ENCODE measurements around the gene STK32A. TPM values are rescaled to one million over a fixed set of nuclear protein-coding genes. Genes with fewer than 3 reads are reported as not detected.

Gene STK32A
- total RNA-seq, 2 donors from 2014 or later: 0.64 to 12.9 TPM

DNA sequence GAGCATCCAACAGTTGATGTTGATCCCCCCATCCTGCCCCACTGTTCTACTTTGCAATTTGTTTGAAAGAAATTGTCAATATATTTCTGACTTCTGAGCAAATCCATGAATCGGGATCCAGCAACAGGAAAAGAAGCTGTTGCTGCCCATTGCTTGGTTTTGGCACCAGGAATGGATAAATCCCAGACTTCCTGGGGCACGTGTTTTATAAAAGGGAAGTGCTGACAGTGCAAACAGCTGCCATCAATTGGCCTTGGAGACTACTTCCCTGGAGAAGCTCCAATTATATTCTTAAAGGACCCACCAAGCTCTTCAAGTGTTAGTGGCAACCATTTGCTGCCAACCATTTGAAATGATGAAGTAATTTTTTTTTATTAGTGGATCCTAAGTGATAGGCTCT, 13.7 kb downstream of the STK32A start:
- Histone ChIP-seq H3K4me3 (no peak overlapping the region), H3K9me3 (no peaks in the 10 kb centered on the region), H3K36me3 (no peaks in the 10 kb centered on the region), H3K27ac (no peak overlapping the region), H3K4me1 (replicated peaks) (no peaks in the 10 kb centered on the region), H3K27me3 (replicated peaks; ENCODE audit: insufficient read depth) (no peaks in the 10 kb centered on the region)
- DNase-seq (ENCODE audit: low spot score): no peak
- intact Hi-C loops (cut with DNase I): no loop called here
- TF ChIP-seq POLR2A (IDR thresholded peaks at IDR 0.05) (no peak), POLR2AphosphoS5 (IDR thresholded peaks at IDR 0.05) (no peak)
- TF ChIP-seq, protein P1, sequence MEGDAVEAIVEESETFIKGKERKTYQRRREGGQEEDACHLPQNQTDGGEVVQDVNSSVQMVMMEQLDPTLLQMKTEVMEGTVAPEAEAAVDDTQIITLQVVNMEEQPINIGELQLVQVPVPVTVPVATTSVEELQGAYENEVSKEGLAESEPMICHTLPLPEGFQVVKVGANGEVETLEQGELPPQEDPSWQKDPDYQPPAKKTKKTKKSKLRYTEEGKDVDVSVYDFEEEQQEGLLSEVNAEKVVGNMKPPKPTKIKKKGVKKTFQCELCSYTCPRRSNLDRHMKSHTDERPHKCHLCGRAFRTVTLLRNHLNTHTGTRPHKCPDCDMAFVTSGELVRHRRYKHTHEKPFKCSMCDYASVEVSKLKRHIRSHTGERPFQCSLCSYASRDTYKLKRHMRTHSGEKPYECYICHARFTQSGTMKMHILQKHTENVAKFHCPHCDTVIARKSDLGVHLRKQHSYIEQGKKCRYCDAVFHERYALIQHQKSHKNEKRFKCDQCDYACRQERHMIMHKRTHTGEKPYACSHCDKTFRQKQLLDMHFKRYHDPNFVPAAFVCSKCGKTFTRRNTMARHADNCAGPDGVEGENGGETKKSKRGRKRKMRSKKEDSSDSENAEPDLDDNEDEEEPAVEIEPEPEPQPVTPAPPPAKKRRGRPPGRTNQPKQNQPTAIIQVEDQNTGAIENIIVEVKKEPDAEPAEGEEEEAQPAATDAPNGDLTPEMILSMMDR (IDR thresholded peaks at IDR 0.05): no peak
- 50% methylated on average over 2 of the region's 2 CpGs for whole genome bisulfite sequencing

DNA sequence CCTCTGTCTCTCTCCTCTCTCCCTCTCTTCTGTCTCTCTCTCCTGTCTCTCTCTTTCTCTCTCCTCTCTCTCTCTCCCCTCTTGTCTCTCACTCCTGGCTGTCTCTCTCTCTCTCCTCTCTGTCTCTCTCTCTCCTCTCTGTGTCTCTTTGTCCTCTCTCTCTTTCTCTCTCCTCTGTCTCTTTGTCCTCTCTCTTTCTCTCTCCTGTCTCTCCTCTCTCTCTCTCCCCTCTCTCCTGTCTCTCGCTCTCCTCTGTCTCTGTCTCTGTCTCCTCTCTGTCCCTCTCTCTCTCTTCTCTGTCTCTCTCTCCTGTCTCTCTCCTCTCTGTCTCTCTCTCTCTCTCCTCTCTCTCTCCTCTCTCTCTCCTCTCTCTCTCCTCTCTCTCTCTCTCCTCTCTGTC, 25.0 kb downstream of the STK32A start:
- DNase-seq (ENCODE audit: low spot score): no peak
- no peak overlapping the region for H3K4me3 ChIP-seq
- no peak overlapping the region for H3K27ac ChIP-seq
- intact Hi-C loops (cut with DNase I): no loop called here
- no peaks in the 10 kb centered on the region for H3K27me3 ChIP-seq (replicated peaks; ENCODE audit: insufficient read depth)
- TF ChIP-seq POLR2A (IDR thresholded peaks at IDR 0.05) (no peak), POLR2AphosphoS5 (IDR thresholded peaks at IDR 0.05) (no peak)
- TF ChIP-seq, protein P1 (IDR thresholded peaks at IDR 0.05): no peak
- H3K9me3 ChIP-seq: no peaks in the 10 kb centered on the region
- H3K36me3 ChIP-seq: no peaks in the 10 kb centered on the region
- 100% methylated on average over 1 of the region's 1 CpG for WGBS
- H3K4me1 ChIP-seq (replicated peaks): no peaks in the 10 kb centered on the region

DNA sequence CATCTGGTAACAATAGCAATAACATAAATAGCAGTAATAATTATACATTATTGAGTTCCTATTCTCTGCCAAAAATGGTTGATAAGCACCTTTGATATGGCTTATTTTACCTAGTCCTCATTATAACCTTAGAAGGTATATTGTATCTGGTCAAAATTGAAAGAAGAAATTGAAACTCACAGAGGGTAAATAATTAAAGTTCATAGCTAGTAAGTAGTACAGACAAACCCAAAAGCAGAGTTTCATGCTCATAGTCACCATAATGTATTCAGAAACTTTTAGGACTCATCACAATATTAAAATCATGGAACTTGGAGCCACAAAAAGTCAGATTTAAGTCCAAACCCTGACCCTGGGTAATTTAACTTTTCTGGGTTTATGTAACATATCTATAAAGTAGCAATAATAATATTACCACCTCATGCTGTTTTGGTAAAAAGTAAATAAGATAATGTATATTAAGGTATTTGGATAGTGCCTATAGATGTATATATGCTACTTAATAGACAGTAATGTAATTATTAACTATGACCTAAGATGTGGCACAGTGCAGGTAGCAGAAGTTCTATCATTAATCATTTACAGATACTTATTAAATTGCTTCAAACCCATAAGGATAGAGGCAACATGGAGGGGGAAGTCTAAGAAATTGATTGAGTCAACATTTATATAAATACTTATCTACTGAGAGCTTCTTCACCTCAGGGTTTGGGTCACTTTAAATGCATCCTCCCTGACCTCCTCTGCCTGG, 32.4 kb downstream of the STK32A start:
- H3K27ac ChIP-seq: no peak overlapping the region
- no peaks in the 10 kb centered on the region for H3K4me1 ChIP-seq (replicated peaks)
- H3K27me3 ChIP-seq (replicated peaks; ENCODE audit: insufficient read depth): no peaks in the 10 kb centered on the region
- no peaks in the 10 kb centered on the region for H3K36me3 ChIP-seq
- no peak for DNase-seq (ENCODE audit: low spot score)
- intact Hi-C loops (cut with DNase I): no loop called here
- H3K9me3 ChIP-seq: no peaks in the 10 kb centered on the region
- TF ChIP-seq POLR2AphosphoS5 (IDR thresholded peaks at IDR 0.05) (no peak), POLR2A (IDR thresholded peaks at IDR 0.05) (no peak)
- TF ChIP-seq, protein P1 (IDR thresholded peaks at IDR 0.05): no peak
- H3K4me3 ChIP-seq: no peak overlapping the region

DNA sequence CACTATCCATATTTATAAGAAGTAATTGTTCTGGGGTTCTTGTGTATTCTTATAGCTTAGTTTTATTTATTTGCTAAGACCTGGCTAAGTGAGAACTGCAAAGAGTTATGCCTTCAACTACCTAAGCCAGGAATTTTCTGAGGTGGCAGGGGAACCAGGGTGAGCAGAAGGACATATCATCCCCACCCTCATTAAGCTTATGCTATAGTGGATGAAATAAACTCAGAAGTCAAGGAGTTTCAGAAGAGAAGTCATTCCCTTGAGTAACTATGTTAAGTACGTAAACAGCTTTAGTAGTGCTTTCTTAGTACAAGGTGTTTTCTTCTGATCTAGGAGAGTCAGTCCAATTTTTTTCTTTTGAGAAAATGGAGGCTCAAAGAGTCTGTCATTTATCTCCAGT, 41.7 kb downstream of the STK32A start:
- no peaks in the 10 kb centered on the region for H3K36me3 ChIP-seq
- no peaks in the 10 kb centered on the region for H3K4me1 ChIP-seq (replicated peaks)
- H3K27ac ChIP-seq: no peak overlapping the region
- TF ChIP-seq POLR2A (IDR thresholded peaks at IDR 0.05) (no peak), POLR2AphosphoS5 (IDR thresholded peaks at IDR 0.05) (no peak)
- TF ChIP-seq, protein P1 (IDR thresholded peaks at IDR 0.05): no peak
- no peaks in the 10 kb centered on the region for H3K27me3 ChIP-seq (replicated peaks; ENCODE audit: insufficient read depth)
- no peaks in the 10 kb centered on the region for H3K9me3 ChIP-seq
- intact Hi-C loops (cut with DNase I): no loop called here
- H3K4me3 ChIP-seq: no peak overlapping the region
- no peak for DNase-seq (ENCODE audit: low spot score)
- WGBS: 88% methylated on average over 1 of the region's 1 CpG

DNA sequence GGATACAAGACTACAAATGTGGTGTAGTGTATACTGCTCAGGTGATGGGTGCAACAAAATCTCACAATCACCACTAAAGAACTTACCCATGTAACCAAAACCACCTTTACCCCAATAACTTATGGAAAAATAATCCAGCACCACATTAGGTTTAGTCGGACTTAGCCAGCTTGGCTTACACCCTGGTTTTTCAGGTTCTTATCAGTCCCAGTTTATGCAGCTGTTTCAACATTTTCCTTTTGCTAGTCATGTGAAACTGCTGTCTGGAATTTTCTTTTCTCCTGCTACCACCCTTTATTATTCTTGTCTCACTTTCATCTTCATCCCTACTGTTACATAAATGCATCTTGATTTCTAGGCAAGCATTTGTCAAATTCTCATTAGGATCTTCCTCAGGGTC, 51.5 kb downstream of the STK32A start:
- TF ChIP-seq POLR2AphosphoS5 (IDR thresholded peaks at IDR 0.05) (no peak), POLR2A (IDR thresholded peaks at IDR 0.05) (no peak)
- TF ChIP-seq, protein P1 (IDR thresholded peaks at IDR 0.05): no peak
- H3K27ac ChIP-seq: no peak overlapping the region
- no peaks in the 10 kb centered on the region for H3K36me3 ChIP-seq
- H3K9me3 ChIP-seq: no peaks in the 10 kb centered on the region
- no peak overlapping the region for H3K4me3 ChIP-seq
- intact Hi-C loops (cut with DNase I): no loop called here
- H3K27me3 ChIP-seq (replicated peaks; ENCODE audit: insufficient read depth): no peaks in the 10 kb centered on the region
- no peak for DNase-seq (ENCODE audit: low spot score)
- WGBS: 50% methylated on average over 1 of the region's 1 CpG
- no peaks in the 10 kb centered on the region for H3K4me1 ChIP-seq (replicated peaks)
